ENCODE data around the gene ADGRF5.

Gene ADGRF5

GRCh38 chr6:46821458-46821881, 100.3 kb downstream of the ADGRF5 start:
- no peak overlapping the region for H3K4me3 ChIP-seq (replicated peaks; ENCODE audit: low read depth, low read length)
- DNase-seq (ENCODE audit: extremely low read depth, low read depth) = no peak
- TF ChIP-seq, protein P1, sequence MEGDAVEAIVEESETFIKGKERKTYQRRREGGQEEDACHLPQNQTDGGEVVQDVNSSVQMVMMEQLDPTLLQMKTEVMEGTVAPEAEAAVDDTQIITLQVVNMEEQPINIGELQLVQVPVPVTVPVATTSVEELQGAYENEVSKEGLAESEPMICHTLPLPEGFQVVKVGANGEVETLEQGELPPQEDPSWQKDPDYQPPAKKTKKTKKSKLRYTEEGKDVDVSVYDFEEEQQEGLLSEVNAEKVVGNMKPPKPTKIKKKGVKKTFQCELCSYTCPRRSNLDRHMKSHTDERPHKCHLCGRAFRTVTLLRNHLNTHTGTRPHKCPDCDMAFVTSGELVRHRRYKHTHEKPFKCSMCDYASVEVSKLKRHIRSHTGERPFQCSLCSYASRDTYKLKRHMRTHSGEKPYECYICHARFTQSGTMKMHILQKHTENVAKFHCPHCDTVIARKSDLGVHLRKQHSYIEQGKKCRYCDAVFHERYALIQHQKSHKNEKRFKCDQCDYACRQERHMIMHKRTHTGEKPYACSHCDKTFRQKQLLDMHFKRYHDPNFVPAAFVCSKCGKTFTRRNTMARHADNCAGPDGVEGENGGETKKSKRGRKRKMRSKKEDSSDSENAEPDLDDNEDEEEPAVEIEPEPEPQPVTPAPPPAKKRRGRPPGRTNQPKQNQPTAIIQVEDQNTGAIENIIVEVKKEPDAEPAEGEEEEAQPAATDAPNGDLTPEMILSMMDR (IDR thresholded peaks at IDR 0.05; ENCODE audit: low read depth, low read length, missing control alignments) = no peak

DNA sequence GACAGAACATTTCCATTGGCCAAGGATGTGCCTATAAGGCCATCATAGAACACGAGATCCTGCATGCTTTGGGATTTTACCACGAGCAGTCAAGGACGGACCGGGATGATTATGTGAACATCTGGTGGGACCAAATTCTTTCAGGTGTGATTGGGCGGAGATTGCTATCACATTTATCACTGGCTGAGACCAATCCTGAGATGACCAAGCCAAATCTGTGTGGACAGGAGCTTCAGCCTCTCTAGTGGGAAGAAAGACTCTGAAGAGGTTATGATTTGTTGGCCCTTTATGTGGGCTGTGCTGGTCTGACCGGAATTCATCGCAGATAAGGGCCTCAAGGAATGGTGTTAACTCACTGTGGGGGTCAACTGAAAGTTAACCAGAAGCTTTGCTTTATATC, 102.2 kb downstream of the ADGRF5 start:
- no peak for DNase-seq (ENCODE audit: extremely low read depth, low read depth)
- TF ChIP-seq, protein P1 (IDR thresholded peaks at IDR 0.05; ENCODE audit: low read depth, low read length, missing control alignments) = no peak
- no peak overlapping the region for H3K4me3 ChIP-seq (replicated peaks; ENCODE audit: low read depth, low read length)

GRCh38 chr6:46816626-46817025, 105.1 kb downstream of the ADGRF5 start:
- H3K4me3 ChIP-seq (replicated peaks; ENCODE audit: low read depth, low read length) = no peak overlapping the region
- TF ChIP-seq, protein P1 (IDR thresholded peaks at IDR 0.05; ENCODE audit: low read depth, low read length, missing control alignments) = no peak
- no peak for DNase-seq (ENCODE audit: extremely low read depth, low read depth)

- TF ChIP-seq, protein P1 (IDR thresholded peaks at IDR 0.05; ENCODE audit: low read depth, low read length, missing control alignments) = no peak
- no peak overlapping the region for H3K4me3 ChIP-seq (replicated peaks; ENCODE audit: low read depth, low read length)
- no peak for DNase-seq (ENCODE audit: extremely low read depth, low read depth)
These were observed 106.6 kb downstream of the ADGRF5 start for GRCh38 chr6:46815130-46815529.

DNA sequence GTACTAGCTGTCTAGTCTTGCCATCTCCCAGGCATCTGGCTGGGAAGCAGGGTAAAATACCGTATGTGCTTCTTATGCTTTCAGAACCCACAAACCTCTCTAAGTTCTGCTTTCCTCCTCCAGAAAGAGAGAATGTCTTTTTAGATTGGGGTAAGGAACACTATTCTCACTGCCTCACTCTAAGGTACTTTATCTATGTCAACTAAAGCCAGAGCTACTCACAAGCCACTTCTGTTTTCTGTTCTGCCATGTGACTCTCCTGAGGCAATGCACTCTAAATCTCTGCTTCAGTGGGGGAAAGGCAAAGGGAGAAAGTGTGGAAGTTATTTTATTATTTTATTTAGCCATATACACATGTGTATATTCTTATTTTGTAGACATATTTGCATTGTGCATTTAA, 112.9 kb downstream of the ADGRF5 start:
- TF ChIP-seq, protein P1 (IDR thresholded peaks at IDR 0.05; ENCODE audit: low read depth, low read length, missing control alignments) = no peak

More for the DNA sequence above, 112.9 kb downstream of the ADGRF5 start:
- no peak overlapping the region for H3K4me3 ChIP-seq (replicated peaks; ENCODE audit: low read depth, low read length)
- no peak for DNase-seq (ENCODE audit: extremely low read depth, low read depth)
